H1 (cell line): ENCODE data around the gene SEMA6A. TPM values are rescaled to one million over a fixed set of nuclear protein-coding genes. Genes with fewer than 3 reads are reported as not detected.

Experiments
- CTBP2 ChIP-seq: IDR thresholded peaks from 2 replicates; pipeline ENCODE4 v1.7.0; 2011; ENCODE audit warnings: borderline replicate concordance, mild to moderate bottlenecking, moderate library complexity, mixed read lengths, low read length; ENCODE audit not compliant: insufficient read depth, insufficient read length
- KDM4A ChIP-seq: IDR thresholded peaks from one replicate; pipeline ENCODE4 v1.7.1; 2012; ENCODE audit warnings: low read depth, mild to moderate bottlenecking, moderate library complexity, low read length, inconsistent platforms; ENCODE audit not compliant: severe bottlenecking
- SP1 ChIP-seq: IDR thresholded peaks from 2 replicates; pipeline ENCODE4 v1.6.1; 2011; ENCODE audit warnings: low read depth, low read length
- YY1 ChIP-seq: IDR thresholded peaks from 2 replicates; pipeline ENCODE4 v1.6.1; 2011; ENCODE audit warnings: low read depth, mild to moderate bottlenecking, low read length
- polyA plus RNA-seq, 7 experiments: library from polyadenylated mRNA; depleted of rRNA in 3 of 7; stranded (reverse) in 5 of 7; unstranded in 2 of 7; fragments of >200 nt in 5 of 7; fragments of 200-250 nt in 2 of 7; gene quantifications; 1 replicate in 5 of 7; 2 replicates in 1 of 7; 4 replicates in 1 of 7; pipeline versions ENCODE4 v1.2.1 to v1.2.3, GENCODE V29; 2011 to 2013; ENCODE audit warnings: missing spikeins in 2 of 7, mixed read lengths in 2 of 7
- total RNA-seq: library from RNA; stranded (reverse); fragmentation: NEBNext Ultra II Directional; extraction: Animal tissue kit (Norgen Biotek cat#: 25700); gene quantifications from 2 replicates; pipeline ENCODE4 v1.2.1, GENCODE V29; 2021
- TF ChIP-seq, protein P1 (sequence below): fragments of 300-600 bp; sonication (generic); IDR thresholded peaks from 2 replicates; pipeline ENCODE4 v1.7.1; 2012; ENCODE audit warnings: low read length, moderate library complexity, mild to moderate bottlenecking, inconsistent platforms; ENCODE audit not compliant: insufficient replicate concordance

The SEMA6A gene
- total and polyA plus RNA-seq, 2 of the 8 experiments (the other 6 are each of a cell fraction or from before 2014, with no cell fraction given) = 78.3 to 277 TPM

DNA sequence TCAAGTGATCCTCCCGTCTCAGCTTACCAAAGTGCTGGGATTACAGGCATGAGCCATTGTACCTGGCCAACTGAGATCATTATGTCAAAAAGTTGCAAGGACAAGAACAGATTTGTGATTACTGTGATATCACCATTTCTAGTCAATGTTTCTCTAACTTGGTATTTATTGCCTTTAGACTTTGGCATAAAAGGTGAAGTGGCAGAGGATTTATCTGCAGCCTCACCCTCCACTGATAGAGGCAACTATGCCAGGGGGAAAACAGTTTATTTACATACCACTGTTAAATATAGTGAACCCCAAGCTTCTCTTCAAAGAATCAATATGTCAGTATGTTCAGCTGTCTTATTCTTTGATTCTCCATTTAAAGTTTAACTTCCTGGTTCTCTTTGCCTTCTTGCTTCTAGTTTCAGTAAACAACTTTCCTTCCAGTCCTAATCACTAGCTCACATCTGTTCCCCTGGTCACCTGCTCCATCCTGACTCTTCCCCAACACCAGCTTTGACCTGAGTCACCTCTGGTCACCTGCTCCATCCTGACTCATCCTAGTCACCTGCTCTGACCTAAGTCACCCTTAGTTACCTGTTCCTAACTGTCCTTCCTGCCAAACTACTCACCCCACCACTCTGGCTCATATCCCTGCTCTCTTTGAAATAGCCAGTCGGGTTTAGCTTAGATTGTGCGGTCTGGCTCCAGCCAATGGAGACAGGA lies 29.9 kb downstream of the SEMA6A start (continued):
- TF ChIP-seq, protein P1, sequence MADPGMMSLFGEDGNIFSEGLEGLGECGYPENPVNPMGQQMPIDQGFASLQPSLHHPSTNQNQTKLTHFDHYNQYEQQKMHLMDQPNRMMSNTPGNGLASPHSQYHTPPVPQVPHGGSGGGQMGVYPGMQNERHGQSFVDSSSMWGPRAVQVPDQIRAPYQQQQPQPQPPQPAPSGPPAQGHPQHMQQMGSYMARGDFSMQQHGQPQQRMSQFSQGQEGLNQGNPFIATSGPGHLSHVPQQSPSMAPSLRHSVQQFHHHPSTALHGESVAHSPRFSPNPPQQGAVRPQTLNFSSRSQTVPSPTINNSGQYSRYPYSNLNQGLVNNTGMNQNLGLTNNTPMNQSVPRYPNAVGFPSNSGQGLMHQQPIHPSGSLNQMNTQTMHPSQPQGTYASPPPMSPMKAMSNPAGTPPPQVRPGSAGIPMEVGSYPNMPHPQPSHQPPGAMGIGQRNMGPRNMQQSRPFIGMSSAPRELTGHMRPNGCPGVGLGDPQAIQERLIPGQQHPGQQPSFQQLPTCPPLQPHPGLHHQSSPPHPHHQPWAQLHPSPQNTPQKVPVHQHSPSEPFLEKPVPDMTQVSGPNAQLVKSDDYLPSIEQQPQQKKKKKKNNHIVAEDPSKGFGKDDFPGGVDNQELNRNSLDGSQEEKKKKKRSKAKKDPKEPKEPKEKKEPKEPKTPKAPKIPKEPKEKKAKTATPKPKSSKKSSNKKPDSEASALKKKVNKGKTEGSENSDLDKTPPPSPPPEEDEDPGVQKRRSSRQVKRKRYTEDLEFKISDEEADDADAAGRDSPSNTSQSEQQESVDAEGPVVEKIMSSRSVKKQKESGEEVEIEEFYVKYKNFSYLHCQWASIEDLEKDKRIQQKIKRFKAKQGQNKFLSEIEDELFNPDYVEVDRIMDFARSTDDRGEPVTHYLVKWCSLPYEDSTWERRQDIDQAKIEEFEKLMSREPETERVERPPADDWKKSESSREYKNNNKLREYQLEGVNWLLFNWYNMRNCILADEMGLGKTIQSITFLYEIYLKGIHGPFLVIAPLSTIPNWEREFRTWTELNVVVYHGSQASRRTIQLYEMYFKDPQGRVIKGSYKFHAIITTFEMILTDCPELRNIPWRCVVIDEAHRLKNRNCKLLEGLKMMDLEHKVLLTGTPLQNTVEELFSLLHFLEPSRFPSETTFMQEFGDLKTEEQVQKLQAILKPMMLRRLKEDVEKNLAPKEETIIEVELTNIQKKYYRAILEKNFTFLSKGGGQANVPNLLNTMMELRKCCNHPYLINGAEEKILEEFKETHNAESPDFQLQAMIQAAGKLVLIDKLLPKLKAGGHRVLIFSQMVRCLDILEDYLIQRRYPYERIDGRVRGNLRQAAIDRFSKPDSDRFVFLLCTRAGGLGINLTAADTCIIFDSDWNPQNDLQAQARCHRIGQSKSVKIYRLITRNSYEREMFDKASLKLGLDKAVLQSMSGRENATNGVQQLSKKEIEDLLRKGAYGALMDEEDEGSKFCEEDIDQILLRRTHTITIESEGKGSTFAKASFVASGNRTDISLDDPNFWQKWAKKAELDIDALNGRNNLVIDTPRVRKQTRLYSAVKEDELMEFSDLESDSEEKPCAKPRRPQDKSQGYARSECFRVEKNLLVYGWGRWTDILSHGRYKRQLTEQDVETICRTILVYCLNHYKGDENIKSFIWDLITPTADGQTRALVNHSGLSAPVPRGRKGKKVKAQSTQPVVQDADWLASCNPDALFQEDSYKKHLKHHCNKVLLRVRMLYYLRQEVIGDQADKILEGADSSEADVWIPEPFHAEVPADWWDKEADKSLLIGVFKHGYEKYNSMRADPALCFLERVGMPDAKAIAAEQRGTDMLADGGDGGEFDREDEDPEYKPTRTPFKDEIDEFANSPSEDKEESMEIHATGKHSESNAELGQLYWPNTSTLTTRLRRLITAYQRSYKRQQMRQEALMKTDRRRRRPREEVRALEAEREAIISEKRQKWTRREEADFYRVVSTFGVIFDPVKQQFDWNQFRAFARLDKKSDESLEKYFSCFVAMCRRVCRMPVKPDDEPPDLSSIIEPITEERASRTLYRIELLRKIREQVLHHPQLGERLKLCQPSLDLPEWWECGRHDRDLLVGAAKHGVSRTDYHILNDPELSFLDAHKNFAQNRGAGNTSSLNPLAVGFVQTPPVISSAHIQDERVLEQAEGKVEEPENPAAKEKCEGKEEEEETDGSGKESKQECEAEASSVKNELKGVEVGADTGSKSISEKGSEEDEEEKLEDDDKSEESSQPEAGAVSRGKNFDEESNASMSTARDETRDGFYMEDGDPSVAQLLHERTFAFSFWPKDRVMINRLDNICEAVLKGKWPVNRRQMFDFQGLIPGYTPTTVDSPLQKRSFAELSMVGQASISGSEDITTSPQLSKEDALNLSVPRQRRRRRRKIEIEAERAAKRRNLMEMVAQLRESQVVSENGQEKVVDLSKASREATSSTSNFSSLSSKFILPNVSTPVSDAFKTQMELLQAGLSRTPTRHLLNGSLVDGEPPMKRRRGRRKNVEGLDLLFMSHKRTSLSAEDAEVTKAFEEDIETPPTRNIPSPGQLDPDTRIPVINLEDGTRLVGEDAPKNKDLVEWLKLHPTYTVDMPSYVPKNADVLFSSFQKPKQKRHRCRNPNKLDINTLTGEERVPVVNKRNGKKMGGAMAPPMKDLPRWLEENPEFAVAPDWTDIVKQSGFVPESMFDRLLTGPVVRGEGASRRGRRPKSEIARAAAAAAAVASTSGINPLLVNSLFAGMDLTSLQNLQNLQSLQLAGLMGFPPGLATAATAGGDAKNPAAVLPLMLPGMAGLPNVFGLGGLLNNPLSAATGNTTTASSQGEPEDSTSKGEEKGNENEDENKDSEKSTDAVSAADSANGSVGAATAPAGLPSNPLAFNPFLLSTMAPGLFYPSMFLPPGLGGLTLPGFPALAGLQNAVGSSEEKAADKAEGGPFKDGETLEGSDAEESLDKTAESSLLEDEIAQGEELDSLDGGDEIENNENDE = no peak
- TF ChIP-seq YY1 = no peak
- TF ChIP-seq CTBP2 = no peak
- TF ChIP-seq KDM4A = no peak
- TF ChIP-seq SP1 = no peak
